Loucy (cell line): ENCODE measurements around the gene HIVEP1.

ENCODE experiments used
- CTCF ChIP-seq: fragments of 200-600 bp; sonication (generic); conservative IDR thresholded peaks from 2 replicates; pipeline ENCODE4 v1.5.1; 2014; ENCODE audit warnings: mild to moderate bottlenecking, antibody characterized with exemption, low read length
- EZH2phosphoT487 ChIP-seq: fragments of 200-600 bp; IDR thresholded peaks from 2 replicates; pipeline ENCODE4 v1.6.1; 2018; ENCODE audit warnings: antibody characterized with exemption, mild to moderate bottlenecking, moderate library complexity, borderline replicate concordance

- TF ChIP-seq EZH2phosphoT487 (no peak), CTCF (no peak)
Measured at GRCh38 chr6:12012558-12013306, 620 bp downstream of the HIVEP1 start.
